Activated T-helper 17 cell treated with anti-CD3 and anti-CD28 coated beads, Interleukin-2, amount 50 U/mL, for 72 hours (primary cell): Measurements from ENCODE around the gene OR7C1. TPM values are rescaled to one million over a fixed set of nuclear protein-coding genes. Genes with fewer than 3 reads are reported as not detected.
"Not testable (repeated sequence)": the region's sequence is repeated elsewhere in the genome, so short reads cannot be mapped to it uniquely, and the experiment has no call there.

Source experiments
- ATAC-seq: fragments of 150-1000 bp; cut with Tn5 transposase; replicated peaks from 2 replicates; pipeline ENCODE4 v1.10.0; 2021; ENCODE audit warnings: mild to moderate bottlenecking, moderate library complexity
- H3K27ac Mint-ChIP-seq: one replicate; pipeline ENCODE4 v1.8.0; 2022; ENCODE audit warnings: mixed read lengths
- H3K27me3 Mint-ChIP-seq: one replicate; pipeline ENCODE4 v1.8.0; 2022; ENCODE audit warnings: mixed read lengths
- H3K36me3 Mint-ChIP-seq: one replicate; pipeline ENCODE4 v1.8.0; 2022; ENCODE audit warnings: low read depth, mild to moderate bottlenecking, mixed read lengths
- H3K4me1 Mint-ChIP-seq: one replicate; pipeline ENCODE4 v1.8.0; 2022; ENCODE audit warnings: mixed read lengths
- H3K4me3 Mint-ChIP-seq: one replicate; pipeline ENCODE4 v1.8.0; 2022; ENCODE audit warnings: mild to moderate bottlenecking, mixed read lengths
- H3K9me3 Mint-ChIP-seq: one replicate; pipeline ENCODE4 v1.8.0; 2022; ENCODE audit warnings: mixed read lengths
- total RNA-seq, 2 donors: library from RNA; stranded (reverse); gene quantifications; one replicate each; pipeline ENCODE4 v1.2.3, GENCODE V29; 2022

OR7C1 gene
- total RNA-seq, 2 donors from 2014 or later: not detected

DNA sequence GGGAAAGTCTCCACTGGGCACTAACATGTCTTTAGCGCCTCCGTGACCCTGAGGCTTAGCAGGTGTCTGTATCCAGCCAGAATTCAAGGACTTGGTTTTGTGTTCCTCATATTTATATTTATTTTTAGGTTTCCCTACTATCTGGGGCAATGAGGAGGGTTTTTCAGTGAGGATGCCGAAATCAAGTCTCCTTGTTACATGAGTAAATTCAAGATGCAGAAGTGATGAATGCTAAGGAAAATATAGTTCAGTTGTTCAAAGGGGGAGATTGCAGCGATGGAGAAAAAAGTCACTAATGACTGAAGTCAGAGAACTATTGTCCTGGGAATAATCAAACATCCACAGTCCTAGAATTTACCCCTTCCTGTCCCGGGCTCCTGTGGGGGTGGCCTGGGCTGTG lies 55.8 kb downstream of the OR7C1 start:
- no peaks in the 10 kb centered on the region for H3K9me3 Mint-ChIP-seq
- ATAC-seq: no peak
- no peaks in the 10 kb centered on the region for H3K36me3 Mint-ChIP-seq
- peaks cover 13% of the 10 kb centered on the region for H3K27me3 Mint-ChIP-seq
- H3K4me1 Mint-ChIP-seq: peaks cover 6% of the 10 kb centered on the region
- H3K4me3 Mint-ChIP-seq: no peak overlapping the region
- H3K27ac Mint-ChIP-seq: no peak overlapping the region

- not testable (repeated sequence) for H3K36me3 Mint-ChIP-seq, H3K27ac Mint-ChIP-seq, H3K9me3 Mint-ChIP-seq, H3K4me3 Mint-ChIP-seq, H3K4me1 Mint-ChIP-seq, ATAC-seq
- peaks cover 13% of the 10 kb centered on the region for H3K27me3 Mint-ChIP-seq
These were observed 56.7 kb downstream of the OR7C1 start, which contains the start of gene ADGRE2 for GRCh38 chr19:14778110-14778845. TSS of gene ADGRE2 (minus strand) at chr19:14778560. CDS start at chr19:14776756, 1,804 bp downstream.

- H3K4me1 Mint-ChIP-seq: not testable (repeated sequence)
These were observed 57.3 kb downstream of the OR7C1 start for GRCh38 chr19:14777645-14778044.

GRCh38 chr19:14775869-14776586 lies 59.0 kb downstream of the OR7C1 start:
- no peaks in the 10 kb centered on the region for H3K36me3 Mint-ChIP-seq
- H3K4me1 Mint-ChIP-seq: peaks cover 6% of the 10 kb centered on the region
- peak; percentile 14 for ATAC-seq
- no peak overlapping the region for H3K27ac Mint-ChIP-seq
- H3K27me3 Mint-ChIP-seq: peaks cover 13% of the 10 kb centered on the region
- no peaks in the 10 kb centered on the region for H3K9me3 Mint-ChIP-seq
- H3K4me3 Mint-ChIP-seq: peak overlapping the region; percentile 71

More at GRCh38 chr19:14777645-14778044, 57.3 kb downstream of the OR7C1 start:
- not testable (repeated sequence) for H3K4me3 Mint-ChIP-seq, H3K27ac Mint-ChIP-seq, H3K9me3 Mint-ChIP-seq, ATAC-seq, H3K36me3 Mint-ChIP-seq
- peaks cover 13% of the 10 kb centered on the region for H3K27me3 Mint-ChIP-seq

DNA sequence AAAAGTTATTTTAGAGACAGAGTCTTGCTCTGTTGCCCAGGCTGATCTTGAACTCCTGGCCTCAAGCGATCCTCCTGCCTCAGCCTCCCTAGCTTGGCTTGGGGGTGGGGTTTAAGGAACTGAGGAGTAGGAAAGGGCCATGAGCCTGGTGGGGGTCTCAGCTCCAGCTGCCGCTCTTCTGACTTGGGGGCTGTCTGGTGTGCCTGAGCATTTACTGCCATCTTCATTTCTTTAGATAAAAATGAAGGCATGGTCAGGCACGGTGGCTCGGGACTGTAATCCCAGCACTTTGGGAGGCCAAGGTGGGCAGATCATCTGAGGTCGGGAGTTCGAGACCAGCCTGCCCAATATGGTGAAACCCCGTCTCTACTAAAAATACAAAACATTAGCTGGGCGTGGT lies 59.7 kb downstream of the OR7C1 start:
- H3K9me3 Mint-ChIP-seq, H3K27ac Mint-ChIP-seq, H3K36me3 Mint-ChIP-seq, H3K4me1 Mint-ChIP-seq, ATAC-seq: not testable (repeated sequence)
- Mint-ChIP-seq H3K4me3 (peak overlapping the region; percentile 71), H3K27me3 (peaks cover 13% of the 10 kb centered on the region)

DNA sequence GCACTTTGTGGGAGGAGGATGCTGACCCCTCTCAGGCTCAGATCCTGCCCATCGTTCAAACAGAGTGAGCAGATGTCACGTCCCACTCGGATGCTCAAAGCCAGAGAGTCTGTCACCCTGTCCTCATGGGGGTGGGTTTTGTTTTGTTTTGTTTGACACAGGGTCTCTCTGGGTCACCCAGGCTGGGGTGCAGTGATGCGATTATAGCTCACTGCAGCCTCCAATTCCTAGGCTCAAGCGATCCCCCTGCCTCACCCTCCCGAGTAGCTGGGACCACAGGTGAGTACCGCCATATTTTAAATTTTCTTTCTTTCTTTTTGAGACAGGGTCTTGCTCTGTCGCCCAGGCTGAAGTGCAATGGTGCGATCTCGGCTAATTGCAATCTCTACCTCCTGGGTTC lies 60.6 kb downstream of the OR7C1 start:
- no peaks in the 10 kb centered on the region for H3K36me3 Mint-ChIP-seq
- no peak for ATAC-seq
- H3K4me3 Mint-ChIP-seq: no peak overlapping the region
- H3K9me3 Mint-ChIP-seq: no peaks in the 10 kb centered on the region
- H3K27me3 Mint-ChIP-seq: peaks cover 15% of the 10 kb centered on the region
- H3K27ac Mint-ChIP-seq: no peak overlapping the region
- peaks cover 6% of the 10 kb centered on the region for H3K4me1 Mint-ChIP-seq

DNA sequence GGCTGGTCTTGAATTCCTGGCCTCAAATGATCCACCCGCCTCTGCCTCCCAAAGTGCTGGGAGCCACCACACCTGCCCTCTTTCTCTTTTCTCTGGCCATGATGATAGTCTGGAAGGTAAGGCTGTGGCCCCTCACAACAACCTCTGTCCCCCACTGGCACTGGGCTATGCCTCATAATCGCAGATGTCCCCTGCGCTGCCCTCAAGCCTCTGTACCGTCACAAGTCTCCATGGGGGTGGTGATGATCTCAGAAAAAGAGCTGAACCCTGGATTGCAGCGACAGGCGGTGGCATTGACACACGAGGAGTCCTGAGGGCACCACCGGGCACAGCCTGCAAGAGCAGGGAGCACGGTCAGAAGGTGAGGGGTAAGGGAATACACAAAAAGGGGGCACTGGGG lies 61.3 kb downstream of the OR7C1 start:
- peaks cover 11% of the 10 kb centered on the region for H3K27me3 Mint-ChIP-seq

GRCh38 chr19:14772995-14773394 lies 62.0 kb downstream of the OR7C1 start:
- peaks cover 6% of the 10 kb centered on the region for H3K4me1 Mint-ChIP-seq
- ATAC-seq: no peak
- no peak overlapping the region for H3K27ac Mint-ChIP-seq
- no peaks in the 10 kb centered on the region for H3K9me3 Mint-ChIP-seq
- peaks cover 11% of the 10 kb centered on the region for H3K27me3 Mint-ChIP-seq
- no peaks in the 10 kb centered on the region for H3K36me3 Mint-ChIP-seq
- no peak overlapping the region for H3K4me3 Mint-ChIP-seq

More for the DNA sequence above, 61.3 kb downstream of the OR7C1 start:
- not testable (repeated sequence) for ATAC-seq, H3K4me3 Mint-ChIP-seq, H3K27ac Mint-ChIP-seq, H3K4me1 Mint-ChIP-seq, H3K36me3 Mint-ChIP-seq, H3K9me3 Mint-ChIP-seq

DNA sequence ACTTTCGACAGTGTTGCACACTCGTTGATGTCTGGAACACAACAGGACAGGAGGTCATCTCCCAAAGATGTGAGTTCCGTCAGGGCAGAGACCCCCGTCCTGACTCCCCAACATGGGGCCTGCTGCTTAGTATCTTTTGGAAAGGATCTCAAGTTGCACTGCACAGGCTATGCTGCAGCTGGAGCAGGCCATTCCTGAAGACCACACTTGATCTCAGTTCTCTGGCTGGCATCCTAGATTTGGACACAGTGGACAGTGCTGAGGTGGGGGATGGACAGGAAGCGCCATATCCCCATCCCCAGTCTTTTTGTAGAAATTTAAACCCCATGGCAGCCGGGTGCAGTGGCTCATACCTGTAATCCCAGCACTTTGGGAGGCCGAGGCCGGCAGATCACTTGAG lies 62.5 kb downstream of the OR7C1 start:
- Mint-ChIP-seq H3K27ac (no peak overlapping the region), H3K9me3 (no peaks in the 10 kb centered on the region), H3K36me3 (no peaks in the 10 kb centered on the region), H3K27me3 (peaks cover 8% of the 10 kb centered on the region), H3K4me3 (no peak overlapping the region), H3K4me1 (peaks cover 6% of the 10 kb centered on the region)
- ATAC-seq: no peak

DNA sequence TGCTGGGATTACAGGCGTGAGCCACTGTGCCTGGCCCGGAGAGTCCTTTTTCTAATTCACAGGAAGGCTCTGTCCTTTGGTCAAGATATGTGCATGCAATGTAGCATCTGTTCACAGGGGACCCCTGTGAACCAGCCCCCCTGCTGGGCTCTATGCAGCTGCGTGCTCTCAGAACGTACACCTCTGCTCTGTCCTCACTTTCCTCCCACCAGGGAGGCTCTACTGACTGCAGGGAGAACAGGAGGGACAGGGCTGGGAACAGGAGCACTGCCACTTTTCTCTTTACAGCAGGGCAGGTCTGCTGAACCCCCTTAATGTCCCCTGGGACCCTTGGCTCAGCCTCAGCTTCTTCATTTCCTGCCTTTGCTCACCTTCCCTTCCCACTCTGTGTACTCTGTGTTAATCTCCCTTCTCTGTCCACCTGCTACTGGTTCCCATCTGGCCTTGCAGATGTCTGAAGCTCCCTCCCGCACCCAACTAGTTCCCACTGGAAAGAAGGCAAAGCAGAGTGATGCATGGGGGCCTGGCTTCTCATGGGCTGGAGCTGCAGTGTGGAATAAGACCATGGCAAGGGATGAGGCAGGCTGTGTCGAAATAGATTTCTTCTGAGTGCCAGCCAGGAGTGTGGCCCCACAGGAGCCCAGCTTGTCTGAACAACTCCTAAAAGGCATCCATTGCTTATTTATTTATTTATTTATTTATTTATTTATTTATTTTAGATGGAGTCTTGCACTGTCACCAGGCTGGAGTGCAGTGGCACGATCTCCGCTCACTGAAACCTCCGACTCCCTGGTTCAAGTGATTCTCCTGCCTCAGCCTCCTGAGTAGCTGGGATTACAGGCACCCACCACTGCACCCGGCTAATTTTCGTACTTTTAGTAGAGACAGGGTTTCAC lies 63.8 kb downstream of the OR7C1 start:
- Mint-ChIP-seq H3K27me3 (peaks cover 7% of the 10 kb centered on the region), H3K36me3 (no peaks in the 10 kb centered on the region), H3K27ac (no peak overlapping the region), H3K9me3 (no peaks in the 10 kb centered on the region), H3K4me1 (peaks cover 5% of the 10 kb centered on the region), H3K4me3 (no peak overlapping the region)
- no peak for ATAC-seq

DNA sequence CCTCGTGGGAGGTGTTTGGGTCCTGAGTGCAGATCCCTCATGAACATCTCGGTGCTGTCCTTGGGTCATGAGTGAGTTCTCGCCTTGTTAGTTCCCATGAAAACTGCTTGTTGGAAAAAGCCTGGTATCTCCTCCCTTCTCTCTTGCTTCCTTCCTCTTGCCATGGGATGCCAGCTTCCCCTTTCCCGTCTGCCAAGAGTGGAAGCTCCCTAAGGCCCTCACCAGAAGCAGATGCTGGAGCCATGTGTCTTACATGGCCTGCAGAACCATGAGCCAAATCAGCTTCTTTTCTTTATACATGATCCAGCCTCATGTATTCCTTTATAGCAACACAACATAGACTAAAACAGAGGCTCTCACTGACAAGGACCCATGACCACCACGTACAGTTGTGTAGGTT lies 64.8 kb downstream of the OR7C1 start:
- H3K4me1 Mint-ChIP-seq: no peaks in the 10 kb centered on the region
- H3K9me3 Mint-ChIP-seq: no peaks in the 10 kb centered on the region
- peaks cover 7% of the 10 kb centered on the region for H3K27me3 Mint-ChIP-seq
- peaks cover 6% of the 10 kb centered on the region for H3K36me3 Mint-ChIP-seq
- no peak for ATAC-seq
- H3K4me3 Mint-ChIP-seq: no peak overlapping the region
- H3K27ac Mint-ChIP-seq: no peak overlapping the region

- Mint-ChIP-seq H3K9me3 (no peaks in the 10 kb centered on the region), H3K4me1 (no peaks in the 10 kb centered on the region), H3K4me3 (no peak overlapping the region), H3K27ac (no peak overlapping the region), H3K27me3 (peaks cover 9% of the 10 kb centered on the region), H3K36me3 (peaks cover 6% of the 10 kb centered on the region)
- ATAC-seq: no peak
These were observed 65.8 kb downstream of the OR7C1 start for GRCh38 chr19:14769201-14769600.

DNA sequence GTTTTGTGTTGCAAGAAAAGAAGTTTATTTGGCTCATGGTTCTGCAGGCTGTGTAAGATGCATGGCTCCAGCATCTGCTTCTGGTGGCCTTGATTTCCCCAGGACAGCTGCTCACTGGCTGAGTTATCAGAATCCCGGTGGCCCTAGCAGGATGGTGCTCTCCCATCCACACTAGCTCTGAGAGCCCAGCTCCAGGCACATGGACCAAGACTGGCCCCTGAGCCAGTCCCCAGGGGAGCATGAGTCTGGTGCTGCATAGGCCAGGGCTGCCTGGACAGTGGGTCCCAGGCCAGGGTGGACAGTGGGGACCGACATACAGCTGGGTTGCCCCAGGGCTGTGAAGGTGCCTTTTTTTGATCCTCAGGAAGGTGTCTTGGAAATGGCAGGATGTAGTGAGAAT lies 67.0 kb downstream of the OR7C1 start:
- H3K27me3 Mint-ChIP-seq: peaks cover 15% of the 10 kb centered on the region
- H3K27ac Mint-ChIP-seq: no peak overlapping the region
- ATAC-seq: no peak
- peaks cover 6% of the 10 kb centered on the region for H3K36me3 Mint-ChIP-seq
- H3K9me3 Mint-ChIP-seq: no peaks in the 10 kb centered on the region
- H3K4me3 Mint-ChIP-seq: no peak overlapping the region
- H3K4me1 Mint-ChIP-seq: peaks cover 5% of the 10 kb centered on the region

GRCh38 chr19:14767466-14767971 lies 67.5 kb downstream of the OR7C1 start:
- Mint-ChIP-seq H3K27ac (no peak overlapping the region), H3K9me3 (no peaks in the 10 kb centered on the region), H3K36me3 (peaks cover 6% of the 10 kb centered on the region), H3K4me1 (peaks cover 5% of the 10 kb centered on the region), H3K27me3 (peaks cover 15% of the 10 kb centered on the region), H3K4me3 (no peak overlapping the region)
- no peak for ATAC-seq
